GM19099 (cell line): ENCODE measurements around the gene IGLL5.

Experiments
- POLR2A ChIP-seq: IDR thresholded peaks from 3 replicates; pipeline ENCODE4 v1.6.1; 2011; ENCODE audit warnings: low read depth; ENCODE audit not compliant: insufficient read length; ENCODE audit errors: extremely low read depth

Gene IGLL5

GRCh38 chr22:22888571-22889353 is 1.1 kb downstream of the IGLL5 start:
- no peak for TF ChIP-seq POLR2A

GRCh38 chr22:22890085-22890484 is 2.5 kb downstream of the IGLL5 start:
- TF ChIP-seq POLR2A, result no peak

GRCh38 chr22:22891139-22891621 is 3.6 kb downstream of the IGLL5 start:
- no peak for TF ChIP-seq POLR2A

- TF ChIP-seq POLR2A, result no peak
Observed at GRCh38 chr22:22892096-22893052, 4.8 kb downstream of the IGLL5 start.

GRCh38 chr22:22893077-22893805 is 5.6 kb downstream of the IGLL5 start:
- no peak for TF ChIP-seq POLR2A

GRCh38 chr22:22893891-22894739 is 6.5 kb downstream of the IGLL5 start:
- no peak for TF ChIP-seq POLR2A

- no peak for TF ChIP-seq POLR2A
Observed at GRCh38 chr22:22894740-22895731, 7.4 kb downstream of the IGLL5 start.

GRCh38 chr22:22895776-22896445 is 8.3 kb downstream of the IGLL5 start:
- TF ChIP-seq POLR2A, result no peak

- no peak for TF ChIP-seq POLR2A
Observed at GRCh38 chr22:22896601-22897000, 9.0 kb downstream of the IGLL5 start.

GRCh38 chr22:22897091-22897490 is 9.5 kb downstream of the IGLL5 start:
- TF ChIP-seq POLR2A, result no peak

- no peak for TF ChIP-seq POLR2A
Observed at GRCh38 chr22:22897947-22898346, 10.3 kb downstream of the IGLL5 start.

- no peak for TF ChIP-seq POLR2A
Observed at GRCh38 chr22:22901578-22902218, 14.1 kb downstream of the IGLL5 start.
